IMR-90 (cell line): ENCODE measurements around the gene FFAR2. TPM values are rescaled to one million over a fixed set of nuclear protein-coding genes. Genes with fewer than 3 reads are reported as not detected.
"Not testable (repeated sequence)": the region's sequence is repeated elsewhere in the genome, so short reads cannot be mapped to it uniquely, and the experiment has no call there.

Source experiments
- ATAC-seq: fragments of 200-7000 bp; cut with Tn5 transposase; 2 replicates; pipeline ENCODE4 v1.9.1; 2020; ENCODE audit warnings: low read depth, mild to moderate bottlenecking, moderate library complexity
- BruUV-seq: library from RNA; stranded (reverse); fragments of 400-500 nt; replicated peaks from 2 replicates; lab custom pipeline; 2021; lab: Mats Ljungman, UMichigan
- CTCF ChIA-PET: fragments of 300-600 bp; formaldehyde crosslinking; extraction: SDS; loops from one replicate; lab custom pipeline; 2021; ENCODE audit warnings: antibody characterized with exemption; lab: Yijun Ruan, JAX
- POLR2A ChIA-PET: fragments of 300-600 bp; sonication (Branson Sonifier 250); formaldehyde crosslinking; loops from one replicate; lab custom pipeline; 2022; ENCODE audit warnings: antibody characterized with exemption; ENCODE audit not compliant: unreplicated experiment; lab: Charles Lee
- DNase-seq: peaks from one replicate; pipeline ENCODE4 v3.0.0; 2013
- H2AFZ ChIP-seq: replicated peaks from 2 replicates; pipeline ENCODE3; 2013; ENCODE audit warnings: low read length, mild to moderate bottlenecking; ENCODE audit not compliant: poor library complexity
- H2AK5ac ChIP-seq: 2 replicates; pipeline ENCODE4 v1.6.1; 2013; ENCODE audit warnings: low read depth, low read length, inconsistent platforms
- H2AK9ac ChIP-seq: replicated peaks from 2 replicates; pipeline ENCODE3; 2013; ENCODE audit warnings: mild to moderate bottlenecking, low read depth, low read length, moderate library complexity; ENCODE audit not compliant: poor library complexity
- H2BK120ac ChIP-seq: 2 replicates; pipeline ENCODE4 v1.6.1; 2013; ENCODE audit warnings: low read depth, low read length, inconsistent platforms
- H2BK15ac ChIP-seq: 3 replicates; pipeline ENCODE4 v1.6.1; 2013; ENCODE audit warnings: low read depth, low read length, inconsistent platforms
- H2BK20ac ChIP-seq: 2 replicates; pipeline ENCODE4 v1.6.1; 2013; ENCODE audit warnings: low read depth, mild to moderate bottlenecking, inconsistent platforms, low read length, moderate library complexity
- H2BK5ac ChIP-seq: 2 replicates; pipeline ENCODE4 v1.6.1; 2013; ENCODE audit warnings: mild to moderate bottlenecking, low read depth, low read length, inconsistent platforms; ENCODE audit not compliant: poor library complexity, severe bottlenecking
- H3K14ac ChIP-seq: replicated peaks from 2 replicates; pipeline ENCODE4 v1.6.1; 2013; ENCODE audit warnings: low read depth, low read length, inconsistent platforms
- H3K18ac ChIP-seq: 2 replicates; pipeline ENCODE4 v1.6.1; 2013; ENCODE audit warnings: low read depth, low read length, control low read depth
- H3K23ac ChIP-seq: 2 replicates; pipeline ENCODE4 v1.6.1; 2013; ENCODE audit warnings: low read depth, low read length, inconsistent platforms
- H3K27ac ChIP-seq: 2 replicates; pipeline ENCODE4 v1.5.1; 2013; ENCODE audit warnings: mild to moderate bottlenecking, control low read depth, low read length; ENCODE audit not compliant: insufficient read depth
- H3K27me3 ChIP-seq: 2 replicates; pipeline ENCODE4 v1.6.1; 2013; ENCODE audit warnings: low read length; ENCODE audit not compliant: control insufficient read depth, insufficient read depth
- H3K36me3 ChIP-seq: 2 replicates; pipeline ENCODE4 v1.6.1; 2013; ENCODE audit warnings: low read length, mixed read lengths; ENCODE audit not compliant: control insufficient read depth, insufficient read depth
- H3K4ac ChIP-seq: 2 replicates; pipeline ENCODE4 v1.6.1; 2013; ENCODE audit warnings: low read depth, low read length, inconsistent platforms
- H3K4me1 ChIP-seq: 2 replicates; pipeline ENCODE4 v1.6.1; 2013; ENCODE audit warnings: low read length, mixed read lengths; ENCODE audit not compliant: control insufficient read depth, insufficient read depth
- H3K4me2 ChIP-seq: 2 replicates; pipeline ENCODE4 v1.6.1; 2013; ENCODE audit warnings: low read depth, mild to moderate bottlenecking, control low read depth, low read length, moderate library complexity
- H3K4me3 ChIP-seq: 2 replicates; pipeline ENCODE4 v1.5.1; 2013; ENCODE audit warnings: low read depth, mild to moderate bottlenecking, control low read depth, low read length, moderate library complexity; ENCODE audit not compliant: insufficient read depth
- H3K56ac ChIP-seq: 2 replicates; pipeline ENCODE4 v1.6.1; 2013; ENCODE audit warnings: low read length, inconsistent platforms; ENCODE audit not compliant: insufficient read depth; ENCODE audit errors: extremely low read depth
- H3K79me1 ChIP-seq, 2 experiments: 2 replicates each; pipeline ENCODE4 v1.6.1; 2013; ENCODE audit warnings: low read length in 2 of 2, inconsistent platforms in 1 of 2, low read depth in 1 of 2
- H3K9ac ChIP-seq: 2 replicates; pipeline ENCODE4 v1.6.1; 2013; ENCODE audit warnings: low read depth, low read length, control low read depth
- H3K9me1 ChIP-seq: 2 replicates; pipeline ENCODE4 v1.6.1; 2013; ENCODE audit warnings: low read length, inconsistent platforms; ENCODE audit not compliant: insufficient read depth
- H3K9me3 ChIP-seq: 2 replicates; pipeline ENCODE4 v1.6.1; 2013; ENCODE audit warnings: low read length; ENCODE audit not compliant: control insufficient read depth, insufficient read depth
- H4K20me1 ChIP-seq: 2 replicates; pipeline ENCODE4 v1.6.1; 2013; ENCODE audit warnings: low read length, inconsistent platforms; ENCODE audit not compliant: insufficient read depth
- H4K5ac ChIP-seq: 2 replicates; pipeline ENCODE4 v1.6.1; 2013; ENCODE audit warnings: mild to moderate bottlenecking, low read depth, low read length, control low read depth
- H4K8ac ChIP-seq, 2 experiments: 2 replicates each; pipeline ENCODE4 v1.6.1; 2013; ENCODE audit warnings: low read depth in 2 of 2, low read length in 2 of 2, control low read depth in 1 of 2, inconsistent platforms in 1 of 2
- H4K91ac ChIP-seq: 2 replicates; pipeline ENCODE4 v1.6.1; 2013; ENCODE audit warnings: low read depth, low read length, inconsistent platforms; ENCODE audit not compliant: insufficient read depth
- RCOR1 ChIP-seq: IDR thresholded peaks from 2 replicates; pipeline ENCODE4 v1.6.1; 2012; ENCODE audit warnings: mild to moderate bottlenecking, low read length, improper control_type of control experiment; ENCODE audit not compliant: insufficient replicate concordance
- WGBS, 2 experiments: methylation state at CpG; one replicate each; pipeline versions ENCODE4 v1.1.5 to v1.1.7; 2013; ENCODE audit warnings: missing lambda C conversion rate in 2 of 2; ENCODE audit not compliant: insufficient read length in 1 of 2; ENCODE audit errors: extremely low coverage in 2 of 2; 5-methylcytosine and 5-hydroxymethylcytosine counted together
- dilution Hi-C: fragments of 300-500 bp; cut with HindIII; formaldehyde crosslinking; loops from one replicate; pipeline ENCODE4 v1.14.3; 2018; ENCODE audit warnings: low sequenced_read_pairs; ENCODE audit not compliant: unreplicated experiment
- in situ Hi-C: fragments of 300-500 bp; cut with MboI; formaldehyde crosslinking; loops from 3 replicates; pipeline ENCODE4 v1.14.3; 2019; ENCODE audit warnings: low sequenced_read_pairs, inconsistent platforms, mixed read lengths
- intact Hi-C: fragments of 100-400 bp; cut with micrococcal nuclease; formaldehyde crosslinking; loops from 2 replicates; pipeline ENCODE4 v1.10.0; 2022
- polyA plus RNA-seq, 3 experiments: library from polyadenylated mRNA; depleted of rRNA; stranded (reverse); fragments of >200 nt; gene quantifications; 2 replicates each; pipeline ENCODE4 v1.2.3, GENCODE V29; 2012; ENCODE audit warnings: low replicate concordance in 1 of 3
- total RNA-seq: library from RNA; depleted of rRNA; stranded (reverse); fragments of >200 nt; gene quantifications from 2 replicates; pipeline ENCODE4 v1.2.3, GENCODE V29; 2012

FFAR2 gene
- total and polyA plus RNA-seq, 2 of the 4 experiments (the other 2 are of a cell fraction) = not detected

- H3K9ac ChIP-seq = no peak overlapping the region
- ChIA-PET CTCF (no interaction called here), POLR2A (no interaction called here)
- H3K56ac ChIP-seq = no peak overlapping the region
- H2BK15ac ChIP-seq = no peak overlapping the region
- no peak overlapping the region for H2BK120ac ChIP-seq
- H3K36me3 ChIP-seq = no peaks in the 10 kb centered on the region
- H3K4me2 ChIP-seq = no peak overlapping the region
- no peak overlapping the region for H3K14ac ChIP-seq
- DNase-seq (no peak), ATAC-seq (no peak)
- H4K20me1 ChIP-seq = no peaks in the 10 kb centered on the region
- no peak overlapping the region for H3K4me3 ChIP-seq
- H3K18ac ChIP-seq = no peak overlapping the region
- H3K27me3 ChIP-seq = no peaks in the 10 kb centered on the region; the same call in none of the 2 replicates
- no peak overlapping the region for H4K5ac ChIP-seq
- dilution Hi-C loops (no loop called here), in situ Hi-C loops (no loop called here), intact Hi-C loops (no loop called here)
- H2BK5ac ChIP-seq = no peak overlapping the region
- no peaks in the 10 kb centered on the region for H3K9me3 ChIP-seq
- no peaks in the 10 kb centered on the region for H3K9me1 ChIP-seq
- 64% methylated on average over 5 of the region's 14 CpGs; no CpG with 5 or more reads in 1 of the 2 experiments for WGBS, 2 experiments
- no peaks in the 10 kb centered on the region for H3K4me1 ChIP-seq
- BruUV-seq = no TSS peak
- H4K91ac ChIP-seq = no peak overlapping the region
- no peak for TF ChIP-seq RCOR1
- H2AK5ac ChIP-seq = no peak overlapping the region
- no peak overlapping the region for H2BK20ac ChIP-seq
- H3K23ac ChIP-seq = no peak overlapping the region
- H4K8ac ChIP-seq = no peak overlapping the region
- no peak overlapping the region for H2AFZ ChIP-seq
- H3K27ac ChIP-seq = no peak overlapping the region
- H2AK9ac ChIP-seq = no peak overlapping the region
- H3K79me1 ChIP-seq = no peaks in the 10 kb centered on the region
- H3K4ac ChIP-seq = no peak overlapping the region
These were observed 26.0 kb downstream of the FFAR2 start for GRCh38 chr19:35474104-35474503.

- H3K9me1 ChIP-seq, H3K4me2 ChIP-seq, ATAC-seq, H3K4me3 ChIP-seq, in situ Hi-C loops, H2BK15ac ChIP-seq, H4K91ac ChIP-seq, BruUV-seq, H3K14ac ChIP-seq, H3K36me3 ChIP-seq, H2BK120ac ChIP-seq, H3K23ac ChIP-seq, H3K9me3 ChIP-seq, H3K27me3 ChIP-seq, H2BK5ac ChIP-seq, H3K56ac ChIP-seq, dilution Hi-C loops, H2AK5ac ChIP-seq, H2AFZ ChIP-seq, H3K4ac ChIP-seq, H3K4me1 ChIP-seq, CTCF ChIA-PET, H4K20me1 ChIP-seq, H3K27ac ChIP-seq, intact Hi-C loops, H2AK9ac ChIP-seq, POLR2A ChIA-PET, H4K8ac ChIP-seq, H4K5ac ChIP-seq, H3K9ac ChIP-seq, DNase-seq, H3K79me1 ChIP-seq, H2BK20ac ChIP-seq, H3K18ac ChIP-seq: not testable (repeated sequence)
- WGBS, 2 experiments = no CpG with 5 or more reads among the region's 7 CpGs
These were observed 26.5 kb downstream of the FFAR2 start for GRCh38 chr19:35474594-35474993.
